Measurements from ENCODE around the gene LCNL1. TPM values are rescaled to one million over a fixed set of nuclear protein-coding genes. Genes with fewer than 3 reads are reported as not detected.

Gene LCNL1
- total RNA-seq, 1 donor from 2014 or later, result not detected

DNA sequence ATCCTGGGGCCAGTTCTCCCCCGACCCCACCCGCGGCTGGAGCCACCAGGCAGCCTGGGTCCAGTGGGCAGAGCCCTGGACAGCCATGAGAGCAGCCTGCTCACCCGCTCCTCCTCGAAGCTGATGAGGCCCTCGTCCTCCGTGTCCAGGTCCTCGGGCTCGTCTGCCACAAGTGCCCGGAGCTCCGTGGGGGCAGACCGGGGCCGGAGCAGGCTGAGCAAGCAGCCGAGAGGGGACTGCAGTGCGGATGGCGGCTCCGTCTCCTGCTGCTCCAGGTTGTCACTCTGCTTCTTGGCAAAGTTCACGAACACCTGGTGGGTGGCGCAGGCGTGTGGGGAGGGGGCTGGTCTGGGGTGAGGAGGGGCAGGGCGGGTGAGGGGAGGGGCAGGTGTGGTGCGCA, 25.5 kb downstream of the LCNL1 start:
- no peak for DNase-seq (ENCODE audit: extremely low read depth, low read depth, low spot score)

GRCh38 chr9:137009217-137009616, 26.4 kb downstream of the LCNL1 start:
- DNase-seq (ENCODE audit: extremely low read depth, low read depth, low spot score), result no peak

GRCh38 chr9:137009938-137010732, 27.3 kb downstream of the LCNL1 start:
- DNase-seq (ENCODE audit: extremely low read depth, low read depth, low spot score), result no peak

DNA sequence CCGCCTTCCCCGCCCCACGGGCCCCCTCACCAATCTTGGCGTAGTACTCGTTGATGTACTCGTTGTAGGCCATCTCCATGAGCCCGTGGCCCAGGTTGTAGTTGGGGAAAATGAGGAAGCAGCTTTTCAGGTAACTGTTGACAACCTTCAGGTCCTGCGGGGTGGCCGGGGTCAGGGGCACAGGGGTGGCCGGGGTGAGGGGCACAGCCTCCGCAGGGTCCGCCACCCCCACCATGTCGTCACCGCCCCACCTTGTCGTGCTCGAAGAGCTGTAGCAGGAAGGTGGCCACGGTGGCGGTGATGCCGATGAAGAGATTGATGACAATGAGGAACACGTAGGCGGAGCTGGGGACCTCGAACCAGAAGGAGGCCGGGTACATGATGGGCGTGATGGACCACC, 28.4 kb downstream of the LCNL1 start:
- no peak for DNase-seq (ENCODE audit: extremely low read depth, low read depth, low spot score)

DNA sequence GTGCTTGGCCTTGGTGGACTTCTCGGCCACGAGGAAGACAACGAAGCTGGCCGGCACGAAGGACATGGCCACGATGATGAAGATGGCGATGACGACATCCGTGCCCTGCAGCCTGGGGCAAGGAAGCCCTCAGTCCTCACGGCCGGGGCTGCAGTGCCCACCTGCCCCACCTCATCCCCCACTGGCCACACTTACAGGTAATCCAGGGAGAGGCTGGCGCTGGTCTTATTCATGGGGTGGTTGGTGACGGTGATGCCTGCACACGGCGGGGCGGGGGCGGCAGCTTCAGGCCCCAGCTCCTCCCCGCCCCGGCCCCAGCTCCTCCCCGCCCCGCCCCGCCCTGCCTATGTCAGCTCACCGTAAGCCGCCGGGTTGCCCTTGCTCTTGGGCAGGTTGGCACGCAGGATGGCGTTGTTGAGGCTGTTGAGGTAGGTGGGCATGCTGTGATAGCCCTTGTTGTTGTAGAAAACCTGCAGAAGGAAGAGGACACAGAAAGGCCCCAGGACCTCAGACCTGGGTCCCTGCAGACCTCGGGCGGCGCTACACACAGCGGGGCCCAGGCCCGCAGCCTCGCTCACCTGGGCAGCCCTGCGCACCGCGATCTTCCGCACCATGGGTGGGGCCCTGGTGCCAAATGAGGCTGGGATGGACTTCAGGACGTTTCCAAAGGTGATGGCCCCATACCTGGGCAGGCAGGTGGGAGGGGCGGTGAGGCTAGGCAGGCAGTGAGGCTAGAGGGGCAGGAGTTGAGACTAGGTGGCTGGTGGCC, 29.3 kb downstream of the LCNL1 start:
- no peak for DNase-seq (ENCODE audit: extremely low read depth, low read depth, low spot score)

DNA sequence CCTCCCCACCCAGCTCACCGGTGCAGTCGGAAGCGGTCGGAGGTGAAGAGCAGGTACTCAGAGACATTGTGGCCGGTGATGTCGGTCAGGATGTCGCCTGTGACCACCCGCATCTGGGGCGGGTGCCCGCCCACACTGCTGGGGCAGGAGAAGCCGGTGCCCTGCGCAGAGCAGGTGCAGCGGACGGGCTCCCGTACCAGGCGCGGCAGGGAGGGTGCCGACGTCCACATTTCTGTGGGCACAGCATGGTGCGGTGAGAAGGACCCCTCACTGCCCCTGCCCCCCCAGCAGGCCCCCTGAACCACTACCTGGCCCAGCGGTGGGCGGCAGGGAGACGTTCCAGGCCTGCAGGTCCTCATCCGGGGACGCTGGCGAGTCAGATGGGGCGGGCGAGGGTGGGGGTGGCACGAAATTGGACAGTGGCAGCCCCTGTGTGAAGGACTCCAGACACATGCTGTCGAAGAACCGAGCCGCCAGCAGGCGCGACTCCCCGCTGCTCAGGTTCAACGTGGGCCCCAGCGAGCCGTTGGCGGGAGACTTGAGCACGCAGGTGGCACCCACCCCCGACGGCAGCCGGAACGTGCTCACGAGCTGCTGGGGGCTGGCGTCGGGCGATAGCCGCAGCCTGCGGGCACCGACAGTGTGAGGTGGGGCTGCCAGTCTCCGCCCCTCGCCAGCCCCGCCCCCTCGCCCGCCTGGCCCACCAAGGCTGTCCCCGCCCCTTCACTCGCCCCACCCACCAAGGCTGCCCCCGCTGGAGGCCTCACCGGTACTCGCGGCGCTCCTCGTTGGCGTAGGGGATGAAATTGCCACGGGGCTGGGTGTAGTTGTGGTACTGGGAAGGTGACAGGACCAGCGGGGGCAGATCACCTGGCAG, 30.1 kb downstream of the LCNL1 start:
- DNase-seq (ENCODE audit: extremely low read depth, low read depth, low spot score), result no peak

GRCh38 chr9:137013571-137013940, 30.8 kb downstream of the LCNL1 start:
- DNase-seq (ENCODE audit: extremely low read depth, low read depth, low spot score), result no peak

DNA sequence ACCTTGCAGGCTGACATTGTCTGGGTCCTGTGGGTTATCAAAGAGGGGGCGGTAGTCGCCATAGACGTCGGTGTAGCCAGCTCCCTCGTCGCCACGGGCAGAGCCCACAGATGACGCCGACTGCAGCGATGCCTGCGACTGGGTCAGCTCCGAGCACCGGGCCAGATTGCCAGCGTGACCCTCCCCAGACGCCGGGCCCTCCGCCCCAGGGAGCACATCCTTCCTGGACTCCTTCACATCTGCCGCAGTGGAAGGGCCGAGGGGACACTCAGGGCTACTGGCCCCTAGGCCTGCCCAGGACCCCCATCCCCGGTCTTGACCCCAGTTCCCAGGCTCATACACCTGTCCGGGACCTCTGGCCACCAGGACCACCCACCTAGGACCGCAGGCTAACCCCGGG, 31.4 kb downstream of the LCNL1 start:
- no peak for DNase-seq (ENCODE audit: extremely low read depth, low read depth, low spot score)

GRCh38 chr9:137014776-137015539, 32.2 kb downstream of the LCNL1 start:
- DNase-seq (ENCODE audit: extremely low read depth, low read depth, low spot score), result no peak

GRCh38 chr9:137015540-137015930, 32.7 kb downstream of the LCNL1 start:
- DNase-seq (ENCODE audit: extremely low read depth, low read depth, low spot score), result no peak

- DNase-seq (ENCODE audit: extremely low read depth, low read depth, low spot score), result no peak
Observed at GRCh38 chr9:137015976-137016375, 33.2 kb downstream of the LCNL1 start.

DNA sequence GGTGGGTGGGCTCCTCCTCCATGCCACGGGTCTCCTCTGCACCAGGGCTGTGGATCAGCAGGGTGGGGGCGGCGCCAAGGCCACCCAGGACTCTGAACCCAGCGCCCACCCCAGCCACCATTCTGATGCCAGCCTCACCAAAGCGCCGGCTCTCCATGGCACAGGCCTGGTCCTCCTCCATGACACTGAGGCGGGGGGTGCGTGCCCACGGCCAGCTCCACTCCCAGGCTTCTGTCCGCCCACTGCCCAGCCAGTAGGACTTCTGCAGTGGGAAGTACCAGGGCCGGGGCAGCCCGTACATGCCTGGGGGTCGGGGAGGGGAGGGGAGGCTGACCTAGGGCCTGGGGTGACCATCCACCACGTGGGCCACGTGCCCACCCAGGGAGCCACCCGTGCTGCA, 33.6 kb downstream of the LCNL1 start:
- no peak for DNase-seq (ENCODE audit: extremely low read depth, low read depth, low spot score)

- no peak for DNase-seq (ENCODE audit: extremely low read depth, low read depth, low spot score)
Observed at GRCh38 chr9:137017071-137017470, 34.3 kb downstream of the LCNL1 start.

DNA sequence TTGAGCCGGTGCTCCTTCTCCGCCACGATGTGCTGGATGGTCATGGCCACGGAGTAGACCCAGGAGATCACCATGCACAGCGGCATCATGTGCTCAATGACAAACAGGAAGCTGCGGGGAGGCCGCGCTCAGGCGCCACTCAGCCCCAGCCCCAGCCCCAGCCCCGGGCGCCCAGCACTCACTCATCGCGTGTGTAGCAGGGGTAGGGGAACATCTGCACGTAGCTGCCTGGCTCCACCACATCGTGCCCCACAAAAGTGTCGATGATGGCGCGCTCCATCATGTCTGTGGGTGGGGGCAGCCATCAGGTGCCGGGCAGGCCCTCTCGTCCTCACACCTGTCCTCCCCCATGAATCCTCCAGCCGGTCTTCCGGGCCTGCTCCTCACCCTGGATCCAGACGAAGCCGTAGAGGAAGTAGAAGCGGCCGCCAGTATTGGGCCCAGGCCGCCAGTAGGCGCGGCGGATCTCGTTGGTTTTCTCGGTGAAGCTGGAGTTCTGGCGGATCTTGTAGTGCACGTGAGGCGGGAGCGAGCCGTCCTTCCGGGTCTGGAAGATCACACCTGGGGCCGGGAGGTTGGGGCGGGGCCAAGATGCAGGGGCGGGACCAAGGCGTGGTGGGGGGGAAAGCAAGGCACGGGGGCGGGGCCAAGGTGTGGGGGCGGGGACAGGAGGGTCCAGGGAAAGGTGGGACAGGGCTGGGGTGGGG, 35.2 kb downstream of the LCNL1 start:
- DNase-seq (ENCODE audit: extremely low read depth, low read depth, low spot score), result no peak

- DNase-seq (ENCODE audit: extremely low read depth, low read depth, low spot score), result no peak
Observed at GRCh38 chr9:137018761-137019559, 36.2 kb downstream of the LCNL1 start.

DNA sequence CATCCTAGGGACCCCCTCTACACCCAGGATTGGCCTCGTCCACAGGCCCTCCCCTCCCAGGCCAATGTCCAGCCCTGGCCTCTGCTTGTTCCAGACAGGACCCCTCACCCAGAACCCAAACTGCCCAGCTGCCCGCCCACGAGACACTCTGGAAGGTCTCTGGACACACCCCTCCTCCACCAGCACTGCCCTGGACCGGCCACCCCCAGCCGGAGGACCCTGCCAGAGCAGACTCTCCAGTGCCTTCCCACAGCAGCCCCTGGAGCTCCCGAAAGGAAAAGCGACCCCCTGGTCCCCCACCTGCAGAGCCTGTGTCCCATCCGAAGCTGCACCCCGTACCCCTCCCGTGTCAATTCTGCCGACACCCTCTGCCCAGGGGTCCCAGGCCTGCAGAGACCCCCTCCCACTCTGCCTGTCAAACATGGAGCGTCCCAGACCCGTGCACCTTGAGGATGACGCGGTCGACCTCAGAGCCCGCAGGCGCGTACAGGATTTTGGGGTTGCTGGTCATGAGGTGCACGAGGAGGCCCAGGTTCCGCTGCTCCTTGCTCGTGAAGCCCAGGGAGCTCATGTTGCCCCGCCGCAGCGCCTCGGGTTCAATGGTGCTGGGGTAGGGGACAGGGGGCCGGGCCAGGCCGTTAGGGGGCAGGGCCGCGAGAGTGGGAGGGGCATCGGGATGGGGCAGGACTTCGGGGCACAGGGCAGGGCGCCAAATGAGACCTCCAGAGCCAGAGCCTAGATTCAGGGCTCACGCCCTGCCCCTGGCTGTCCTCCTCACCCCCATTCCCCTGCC, 37.3 kb downstream of the LCNL1 start:
- DNase-seq (ENCODE audit: extremely low read depth, low read depth, low spot score), result no peak

- DNase-seq (ENCODE audit: extremely low read depth, low read depth, low spot score), result no peak
Observed at GRCh38 chr9:137020771-137021567, 38.2 kb downstream of the LCNL1 start.
